HL-60 (cell line): Measurements from ENCODE around the gene ZNF256.

Experiments used
- DNase-seq, 2 experiments: peaks; one replicate each; pipeline ENCODE4 v3.0.0-alpha.2; 2010 to 2020; ENCODE audit warnings: low read depth in 1 of 2, low spot score in 1 of 2
- H3K27ac ChIP-seq: fragments of 250-450 bp; sonication (Bioruptor Pico); replicated peaks from 2 replicates; pipeline ENCODE4 v1.5.1; 2020; ENCODE audit warnings: mild to moderate bottlenecking, moderate library complexity
- H3K27me3 ChIP-seq: fragments of 250-450 bp; sonication (Bioruptor Pico); 2 replicates; pipeline ENCODE4 v1.5.1; 2021; ENCODE audit warnings: mild to moderate bottlenecking, moderate library complexity; ENCODE audit not compliant: insufficient read depth, poor library complexity, severe bottlenecking
- H3K4me3 ChIP-seq: replicated peaks from 2 replicates; pipeline ENCODE4 v1.5.1; 2011; ENCODE audit warnings: mild to moderate bottlenecking, control low read depth, low read length; ENCODE audit not compliant: insufficient read depth
- CTCF ChIP-seq: IDR thresholded peaks from one replicate; pipeline ENCODE4 v1.5.1; 2011; ENCODE audit warnings: low read length, control low read depth, inconsistent platforms; ENCODE audit not compliant: insufficient read depth
- GABPA ChIP-seq: IDR thresholded peaks from 2 replicates; pipeline ENCODE4 v1.6.1; 2012; ENCODE audit warnings: low read depth
- POLR2AphosphoS5 ChIP-seq: IDR thresholded peaks from 2 replicates; pipeline ENCODE4 v1.6.1; 2012; ENCODE audit warnings: low read depth
- SPI1 ChIP-seq: IDR thresholded peaks from 2 replicates; pipeline ENCODE4 v1.6.1; 2012; ENCODE audit warnings: low read depth, mild to moderate bottlenecking, borderline replicate concordance
- TF ChIP-seq, protein P1 (sequence below): IDR thresholded peaks from 2 replicates; pipeline ENCODE4 v1.6.1; 2012; ENCODE audit warnings: low read depth; ENCODE audit not compliant: insufficient replicate concordance

The ZNF256 gene

DNA sequence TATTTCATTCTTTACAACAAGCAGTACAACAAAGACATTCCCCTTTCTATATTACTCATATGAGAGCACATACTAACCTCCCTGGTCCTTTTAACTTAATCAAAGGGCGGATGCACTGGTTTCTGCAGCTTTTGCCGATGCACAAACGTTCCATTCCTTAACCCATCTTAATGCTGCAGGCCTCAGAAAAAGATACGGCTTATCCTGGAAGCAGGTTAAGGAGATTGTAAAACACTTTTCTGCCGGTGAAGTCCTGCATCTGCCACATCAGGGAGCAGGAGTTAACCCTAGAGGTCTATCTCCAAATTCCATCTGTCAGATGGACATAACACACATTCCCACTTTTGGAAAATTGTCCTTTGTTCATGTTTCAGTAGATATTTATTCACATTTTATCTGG, 47.2 kb downstream of the ZNF256 start:
- no peak overlapping the region for H3K4me3 ChIP-seq

More for the DNA sequence above, 47.2 kb downstream of the ZNF256 start:
- H3K27ac ChIP-seq = no peak overlapping the region
- no peaks in the 10 kb centered on the region for H3K27me3 ChIP-seq
- no peak for TF ChIP-seq POLR2AphosphoS5
- no peak for TF ChIP-seq SPI1
- no peak for TF ChIP-seq GABPA
- TF ChIP-seq, protein P1, sequence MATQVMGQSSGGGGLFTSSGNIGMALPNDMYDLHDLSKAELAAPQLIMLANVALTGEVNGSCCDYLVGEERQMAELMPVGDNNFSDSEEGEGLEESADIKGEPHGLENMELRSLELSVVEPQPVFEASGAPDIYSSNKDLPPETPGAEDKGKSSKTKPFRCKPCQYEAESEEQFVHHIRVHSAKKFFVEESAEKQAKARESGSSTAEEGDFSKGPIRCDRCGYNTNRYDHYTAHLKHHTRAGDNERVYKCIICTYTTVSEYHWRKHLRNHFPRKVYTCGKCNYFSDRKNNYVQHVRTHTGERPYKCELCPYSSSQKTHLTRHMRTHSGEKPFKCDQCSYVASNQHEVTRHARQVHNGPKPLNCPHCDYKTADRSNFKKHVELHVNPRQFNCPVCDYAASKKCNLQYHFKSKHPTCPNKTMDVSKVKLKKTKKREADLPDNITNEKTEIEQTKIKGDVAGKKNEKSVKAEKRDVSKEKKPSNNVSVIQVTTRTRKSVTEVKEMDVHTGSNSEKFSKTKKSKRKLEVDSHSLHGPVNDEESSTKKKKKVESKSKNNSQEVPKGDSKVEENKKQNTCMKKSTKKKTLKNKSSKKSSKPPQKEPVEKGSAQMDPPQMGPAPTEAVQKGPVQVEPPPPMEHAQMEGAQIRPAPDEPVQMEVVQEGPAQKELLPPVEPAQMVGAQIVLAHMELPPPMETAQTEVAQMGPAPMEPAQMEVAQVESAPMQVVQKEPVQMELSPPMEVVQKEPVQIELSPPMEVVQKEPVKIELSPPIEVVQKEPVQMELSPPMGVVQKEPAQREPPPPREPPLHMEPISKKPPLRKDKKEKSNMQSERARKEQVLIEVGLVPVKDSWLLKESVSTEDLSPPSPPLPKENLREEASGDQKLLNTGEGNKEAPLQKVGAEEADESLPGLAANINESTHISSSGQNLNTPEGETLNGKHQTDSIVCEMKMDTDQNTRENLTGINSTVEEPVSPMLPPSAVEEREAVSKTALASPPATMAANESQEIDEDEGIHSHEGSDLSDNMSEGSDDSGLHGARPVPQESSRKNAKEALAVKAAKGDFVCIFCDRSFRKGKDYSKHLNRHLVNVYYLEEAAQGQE = no peak
- TF ChIP-seq CTCF = no peak
- no peak for DNase-seq
